Measurements from ENCODE around the gene ILK. TPM values are rescaled to one million over a fixed set of nuclear protein-coding genes. Genes with fewer than 3 reads are reported as not detected.

ILK gene
- total RNA-seq, 2 experiments from 2014 or later: 135 to 138 TPM

DNA sequence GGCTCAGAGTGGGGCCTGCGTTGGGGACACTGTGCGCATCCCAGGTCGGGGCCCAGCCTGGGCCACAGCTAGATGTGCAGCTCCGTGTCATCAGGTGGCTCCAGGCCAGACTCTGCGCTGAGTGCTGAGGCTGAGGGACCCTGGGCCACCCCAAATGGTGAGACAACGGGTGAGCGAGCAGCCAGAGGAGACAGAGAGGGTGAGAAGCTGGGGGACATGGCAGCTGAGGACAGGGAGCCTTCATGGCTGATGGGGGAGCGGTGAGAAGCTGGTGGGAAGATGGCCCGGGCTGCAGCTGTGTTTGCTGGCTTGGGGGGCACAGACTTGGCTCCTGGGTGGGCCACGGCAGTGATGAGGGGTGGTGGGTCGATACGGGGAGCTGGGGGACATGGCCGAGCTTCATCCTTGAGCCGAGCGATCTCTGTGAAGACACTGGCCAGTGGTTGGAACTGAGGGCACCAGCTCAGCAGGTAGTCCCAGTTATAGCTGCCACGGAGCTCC is 18.2 kb downstream of the ILK start:
- DNase-seq: no peak
- CTCF ChIA-PET: interaction anchor here (0.6 to 1.9 kb wide), 4 partner anchors 9 to 1073 kb away, joined by 3 to 7 read pairs (median 4); partner anchors contain the start of gene MRPL17

DNA sequence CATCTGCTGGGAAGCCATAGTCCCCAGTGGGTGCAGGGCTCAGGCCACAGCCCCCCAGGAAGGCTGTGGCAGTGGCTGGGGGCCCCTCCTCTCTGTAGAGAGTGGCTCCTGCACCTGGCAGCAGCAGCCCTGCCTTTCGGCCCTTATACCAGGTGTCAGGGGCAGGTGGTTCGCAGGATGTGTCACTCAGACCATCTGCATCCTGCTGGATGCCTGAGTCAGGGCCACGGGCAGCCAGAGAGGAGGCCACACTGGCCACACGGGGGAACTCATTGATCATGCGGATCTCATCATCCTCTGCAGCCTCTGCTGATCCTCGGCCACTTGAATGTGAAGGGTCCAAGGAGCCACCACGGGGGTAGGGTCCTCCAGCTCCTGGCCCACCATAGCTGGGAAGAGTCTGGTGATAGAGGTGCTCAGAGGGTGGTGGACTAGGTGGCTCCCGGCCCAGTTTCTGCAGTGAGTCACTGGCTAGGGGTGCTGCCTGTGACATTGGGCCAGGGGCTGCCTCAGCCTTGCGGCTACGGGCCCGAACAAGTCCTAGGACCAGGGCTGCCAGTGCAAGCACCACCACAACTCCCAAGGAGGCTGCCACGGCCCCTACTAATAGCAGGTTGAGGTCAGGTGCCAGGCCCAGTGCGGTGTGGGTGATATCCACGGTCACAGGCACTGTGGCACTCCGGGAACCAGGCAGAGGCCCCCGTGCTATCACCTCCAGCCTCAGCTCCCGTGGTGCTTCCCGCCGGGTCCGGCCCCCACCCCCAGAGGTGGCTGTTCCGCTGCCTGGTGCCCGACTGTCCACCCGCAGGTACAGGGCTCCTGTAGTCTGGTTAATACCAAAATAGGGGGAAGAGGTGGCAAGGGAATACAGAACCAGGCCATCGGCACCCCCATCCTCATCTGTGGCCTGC is 18.9 kb downstream of the ILK start:
- H3K36me3 Mint-ChIP-seq (ENCODE audit: low read depth): no peaks in the 10 kb centered on the region
- H3K9me3 Mint-ChIP-seq: no peaks in the 10 kb centered on the region
- no peak overlapping the region for H3K4me3 Mint-ChIP-seq
- no peaks in the 10 kb centered on the region for H3K27me3 Mint-ChIP-seq
- H3K27ac Mint-ChIP-seq: no peak overlapping the region
- POLR2A ChIA-PET: interaction anchor here (1.9 to 6.6 kb wide), 3 partner anchors 11 to 61 kb away, joined by 7 to 108 read pairs (median 19); partner anchors contain the start of genes ILK, MRPL17, RRP8 and TAF10
- peaks cover 12% of the 10 kb centered on the region for H3K4me1 Mint-ChIP-seq
- no peak for DNase-seq
- CTCF ChIA-PET: interaction anchor here (1.0 to 1.9 kb wide), 3 partner anchors 8 to 61 kb away, joined by 3 to 7 read pairs (median 4); partner anchors contain the start of gene MRPL17

More for the DNA sequence above, 18.2 kb downstream of the ILK start:
- Mint-ChIP-seq H3K9me3 (no peaks in the 10 kb centered on the region), H3K4me3 (no peak overlapping the region), H3K4me1 (peaks cover 4% of the 10 kb centered on the region), H3K27ac (no peak overlapping the region), H3K36me3 (ENCODE audit: low read depth) (peaks cover 2% of the 10 kb centered on the region), H3K27me3 (no peaks in the 10 kb centered on the region)
- POLR2A ChIA-PET: interaction anchor here (0.8 to 6.6 kb wide), 5 partner anchors 10 to 67 kb away, joined by 3 to 108 read pairs (median 7); partner anchors contain the start of genes ILK, MRPL17, RRP8 and TAF10

DNA sequence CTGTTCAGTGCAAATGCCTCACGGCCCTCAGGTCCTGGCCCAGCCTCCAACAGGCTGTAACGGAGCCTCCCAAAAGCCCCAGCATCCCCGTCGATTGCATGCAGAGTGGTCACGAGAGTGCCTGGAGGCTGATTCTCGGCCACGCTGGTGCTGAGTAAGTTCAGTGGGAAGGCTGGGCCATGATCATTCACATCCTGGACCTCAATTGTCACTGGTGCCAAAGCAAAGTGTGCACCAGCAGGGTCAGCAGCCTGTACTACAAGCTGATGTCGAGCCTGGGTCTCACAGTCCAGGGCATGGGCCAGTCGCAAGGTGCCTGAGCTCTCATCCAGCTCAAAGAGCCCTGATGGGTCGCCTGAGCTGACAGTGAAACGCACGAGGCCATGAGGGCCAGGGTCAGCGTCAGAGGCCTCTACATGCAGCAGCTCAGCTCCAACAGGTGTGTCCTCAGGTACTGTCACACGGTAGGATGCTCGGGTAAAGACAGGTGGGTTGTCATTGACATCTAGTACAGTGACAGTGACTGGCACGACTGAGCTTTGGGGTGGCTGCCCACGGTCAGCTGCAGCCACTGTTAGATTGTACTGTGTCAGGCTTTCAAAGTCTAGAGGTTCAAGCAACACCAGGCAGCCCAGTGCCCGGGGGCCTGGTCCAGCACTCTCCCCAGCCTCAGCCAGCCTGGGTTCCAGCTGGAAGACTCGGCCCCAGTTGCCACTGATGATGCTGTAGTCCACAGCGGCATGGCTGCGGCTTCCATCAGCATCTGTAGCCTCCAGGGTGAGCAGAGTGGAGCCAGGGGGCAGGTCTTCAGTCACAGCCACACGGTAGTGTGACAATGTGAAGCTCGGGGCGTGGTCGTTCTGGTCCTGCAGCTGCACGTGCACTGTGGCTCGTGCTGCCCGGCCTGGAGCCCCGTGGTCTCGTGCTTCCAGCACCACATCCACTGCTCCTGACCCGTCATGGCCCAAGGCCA is 20.1 kb downstream of the ILK start:
- Mint-ChIP-seq H3K4me3 (no peak overlapping the region), H3K36me3 (ENCODE audit: low read depth) (no peaks in the 10 kb centered on the region), H3K4me1 (peaks cover 20% of the 10 kb centered on the region), H3K9me3 (no peaks in the 10 kb centered on the region), H3K27ac (no peak overlapping the region), H3K27me3 (no peaks in the 10 kb centered on the region)
- no peak for DNase-seq
- ChIA-PET CTCF (interaction anchor here (1.2 kb wide), 1 partner anchor 60 kb away, joined by 4 read pairs; the partner anchor contains the start of gene MRPL17), POLR2A (interaction anchor here (1.0 to 6.6 kb wide), 2 partner anchors 11 to 18 kb away, joined by 5 to 108 read pairs; partner anchors contain the start of genes ILK and RRP8)

DNA sequence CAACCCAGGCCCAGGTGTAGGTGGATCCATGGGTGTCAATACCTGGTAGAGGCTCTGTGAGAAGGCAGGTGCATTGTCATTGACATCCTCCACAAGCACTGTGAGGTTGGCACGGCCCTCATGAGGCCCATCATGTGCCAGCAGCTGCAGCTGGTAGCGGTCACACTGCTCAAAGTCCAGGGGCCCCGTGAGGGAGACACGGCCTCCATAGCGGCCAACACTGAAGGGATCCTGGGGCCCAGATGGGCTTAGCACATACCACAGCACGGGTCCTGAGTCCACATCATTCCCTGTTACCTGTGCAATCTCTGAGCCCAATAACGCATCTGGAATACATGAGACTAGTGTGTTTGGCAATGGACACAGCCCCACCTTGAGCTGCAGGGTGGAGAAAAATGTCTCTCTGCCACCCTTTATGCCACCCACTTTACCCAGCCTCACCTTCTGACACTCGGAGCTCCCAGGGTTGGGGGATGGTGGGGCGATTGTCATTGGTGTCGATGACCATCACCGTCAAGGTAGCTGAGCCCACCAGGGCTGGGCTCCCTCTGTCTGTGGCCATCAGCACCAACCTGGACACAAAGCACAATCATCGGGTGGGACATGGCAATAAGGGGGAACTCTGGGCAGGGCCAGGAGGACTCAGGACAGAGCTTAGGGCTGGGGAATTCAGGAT is 21.7 kb downstream of the ILK start:
- H3K9me3 Mint-ChIP-seq: no peaks in the 10 kb centered on the region

DNA sequence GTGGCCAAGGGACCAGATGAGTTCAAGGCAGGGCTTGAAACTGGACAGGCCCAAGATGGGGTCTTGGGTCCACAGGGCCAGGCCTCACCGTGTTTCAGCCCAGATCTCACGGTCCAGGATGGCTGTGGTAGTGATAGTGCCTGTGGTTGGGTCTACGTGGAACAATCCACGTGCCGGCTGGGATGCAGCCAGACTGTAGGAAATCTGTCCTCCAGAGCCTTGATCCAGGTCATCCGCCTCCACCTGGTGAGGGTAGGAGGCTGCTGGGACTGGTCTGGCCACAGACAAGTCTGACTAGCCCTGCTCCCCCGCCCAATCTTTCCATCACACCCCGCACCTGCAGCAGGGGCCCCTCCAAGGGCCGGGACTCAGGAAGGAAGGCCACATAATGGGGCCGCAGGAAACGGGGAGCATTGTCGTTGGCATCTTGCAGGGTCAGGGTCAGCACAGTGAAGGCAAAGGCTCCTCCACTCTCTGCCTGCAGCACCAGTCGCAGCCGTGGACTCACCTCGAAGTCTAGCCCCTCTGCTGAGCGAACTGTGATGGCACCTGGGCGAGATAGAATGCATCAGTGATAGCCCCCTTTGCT is 22.4 kb downstream of the ILK start:
- CTCF ChIA-PET: no interaction called here
- no peak overlapping the region for H3K27ac Mint-ChIP-seq
- POLR2A ChIA-PET: no interaction called here

More for the DNA sequence above, 21.7 kb downstream of the ILK start:
- Mint-ChIP-seq H3K4me1 (peaks cover 20% of the 10 kb centered on the region), H3K27me3 (no peaks in the 10 kb centered on the region), H3K27ac (no peak overlapping the region), H3K36me3 (ENCODE audit: low read depth) (no peaks in the 10 kb centered on the region), H3K4me3 (no peak overlapping the region)
- POLR2A ChIA-PET: interaction anchor here (0.6 kb wide), 1 partner anchor 12 kb away, joined by 3 read pairs; no protein-coding TSS in a partner anchor
- DNase-seq: no peak
- CTCF ChIA-PET: no interaction called here

DNA sequence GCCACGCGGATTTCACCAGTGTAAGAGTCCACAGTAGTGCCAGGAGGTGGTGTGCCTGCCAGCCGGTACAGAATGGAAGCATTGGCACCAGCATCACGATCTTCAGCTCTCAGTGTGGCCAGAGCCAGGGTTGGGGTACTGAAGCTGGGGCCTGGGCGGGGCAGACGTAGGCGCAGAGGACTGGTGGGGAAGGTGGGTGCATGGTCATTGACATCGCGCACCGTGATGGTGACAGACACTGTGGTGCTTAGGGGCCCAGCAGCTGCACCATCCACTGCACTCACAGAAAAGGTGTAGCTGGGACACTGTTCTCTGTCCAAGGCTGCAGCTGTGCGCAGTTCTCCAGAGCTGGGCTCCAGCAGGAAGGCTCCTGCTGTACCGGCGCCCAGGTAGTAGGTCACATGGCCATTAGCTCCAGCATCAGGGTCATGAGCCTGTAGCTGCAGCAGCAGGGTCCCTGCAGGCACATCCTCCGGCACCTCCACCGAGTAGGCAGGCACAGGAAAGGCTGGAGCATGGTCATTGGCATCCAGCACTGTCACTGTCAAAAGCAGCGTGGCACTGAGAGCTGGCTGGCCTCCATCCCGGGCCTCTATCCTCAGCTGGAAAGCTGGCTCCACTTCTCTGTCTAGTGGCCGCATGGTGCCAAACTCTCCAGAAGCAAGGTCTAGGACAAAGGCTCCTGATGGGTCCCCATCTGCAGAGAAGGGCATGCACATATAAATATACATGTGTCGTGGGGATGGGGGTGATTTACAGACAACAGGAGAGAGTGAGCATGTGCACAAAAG is 23.6 kb downstream of the ILK start:
- no peaks in the 10 kb centered on the region for H3K9me3 Mint-ChIP-seq
- peak overlapping the region; percentile 5 for H3K27ac Mint-ChIP-seq
- H3K4me1 Mint-ChIP-seq: peaks cover 24% of the 10 kb centered on the region
- peak overlapping the region; percentile 40 for H3K4me3 Mint-ChIP-seq
- POLR2A ChIA-PET: interaction anchor here (1.3 to 2.3 kb wide), 5 partner anchors 9 to 56 kb away, joined by 4 to 19 read pairs (median 8); partner anchors contain the start of genes ILK, MRPL17, TAF10 and TPP1
- H3K27me3 Mint-ChIP-seq: no peaks in the 10 kb centered on the region
- CTCF ChIA-PET: interaction anchor here (0.8 to 1.2 kb wide), 3 partner anchors 8 to 40 kb away, joined by 3 to 6 read pairs (median 4); partner anchors contain the start of gene TPP1
- H3K36me3 Mint-ChIP-seq (ENCODE audit: low read depth): no peaks in the 10 kb centered on the region
- no peak for DNase-seq

More for the DNA sequence above, 22.4 kb downstream of the ILK start:
- no peaks in the 10 kb centered on the region for H3K36me3 Mint-ChIP-seq (ENCODE audit: low read depth)
- H3K4me1 Mint-ChIP-seq: peaks cover 20% of the 10 kb centered on the region
- no peak for DNase-seq
- no peak overlapping the region for H3K4me3 Mint-ChIP-seq
- no peaks in the 10 kb centered on the region for H3K27me3 Mint-ChIP-seq
- no peaks in the 10 kb centered on the region for H3K9me3 Mint-ChIP-seq

DNA sequence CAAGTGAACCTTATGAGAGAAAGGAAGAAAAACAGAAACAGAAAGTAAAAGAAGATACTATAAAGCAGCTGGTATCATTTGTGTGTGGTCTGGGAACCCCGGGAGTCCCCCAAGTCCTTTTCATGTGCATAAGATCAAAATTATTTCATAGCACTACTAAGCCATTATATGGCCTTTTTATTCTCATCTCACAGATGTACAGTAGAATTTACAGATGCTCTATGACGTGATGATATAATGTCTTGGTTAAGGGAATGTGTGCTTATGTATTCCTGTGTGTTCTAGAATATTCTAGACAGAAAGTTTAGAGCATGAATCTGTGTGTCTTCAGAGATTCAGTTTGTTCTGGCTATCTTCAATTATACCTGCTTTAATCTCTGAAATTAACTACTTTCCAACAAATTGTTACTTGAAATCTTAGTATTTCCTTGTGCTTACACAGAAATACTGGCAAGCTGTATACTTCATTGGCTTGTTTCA is 24.2 kb downstream of the ILK start:
- ChIA-PET POLR2A (interaction anchor here (1.3 to 2.3 kb wide), 5 partner anchors 9 to 56 kb away, joined by 4 to 19 read pairs (median 8); partner anchors contain the start of genes ILK, MRPL17, TAF10 and TPP1), CTCF (interaction anchor here (0.8 to 1.2 kb wide), 3 partner anchors 9 to 39 kb away, joined by 3 to 6 read pairs (median 4); partner anchors contain the start of gene TPP1)
- peak overlapping the region; percentile 40 for H3K4me3 Mint-ChIP-seq
- H3K4me1 Mint-ChIP-seq: peaks cover 24% of the 10 kb centered on the region
- no peaks in the 10 kb centered on the region for H3K27me3 Mint-ChIP-seq
- no peak for DNase-seq
- H3K36me3 Mint-ChIP-seq (ENCODE audit: low read depth): no peaks in the 10 kb centered on the region
- H3K9me3 Mint-ChIP-seq: no peaks in the 10 kb centered on the region
- peak overlapping the region; percentile 5 for H3K27ac Mint-ChIP-seq

DNA sequence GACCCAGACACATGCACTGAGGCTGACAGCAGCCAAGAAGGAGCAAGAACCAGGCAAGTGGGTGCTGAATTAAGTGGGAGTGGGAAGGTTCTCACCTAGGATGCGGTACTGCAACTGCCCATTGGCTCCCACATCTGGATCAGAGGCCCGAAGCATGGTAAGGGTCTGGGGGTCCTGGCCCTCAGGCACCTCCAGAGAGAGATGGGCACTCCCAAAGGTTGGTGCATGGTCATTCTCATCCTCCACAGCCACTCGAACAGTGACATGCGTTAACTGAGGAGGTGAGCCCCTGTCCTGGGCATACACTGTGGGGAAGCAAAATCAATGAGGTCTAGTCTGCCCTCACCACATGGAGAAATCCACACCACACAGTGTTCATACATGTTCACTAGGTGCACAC is 25.0 kb downstream of the ILK start:
- Mint-ChIP-seq H3K27ac (no peak overlapping the region), H3K4me1 (peaks cover 24% of the 10 kb centered on the region), H3K36me3 (ENCODE audit: low read depth) (no peaks in the 10 kb centered on the region), H3K27me3 (no peaks in the 10 kb centered on the region), H3K4me3 (no peak overlapping the region), H3K9me3 (no peaks in the 10 kb centered on the region)
- ChIA-PET POLR2A (interaction anchor here (2.3 kb wide), 1 partner anchor 10 kb away, joined by 19 read pairs; the partner anchor contains the start of gene TPP1), CTCF (interaction anchor here (1.2 kb wide), 1 partner anchor 9 kb away, joined by 3 read pairs; the partner anchor contains the start of gene TPP1)
- no peak for DNase-seq

DNA sequence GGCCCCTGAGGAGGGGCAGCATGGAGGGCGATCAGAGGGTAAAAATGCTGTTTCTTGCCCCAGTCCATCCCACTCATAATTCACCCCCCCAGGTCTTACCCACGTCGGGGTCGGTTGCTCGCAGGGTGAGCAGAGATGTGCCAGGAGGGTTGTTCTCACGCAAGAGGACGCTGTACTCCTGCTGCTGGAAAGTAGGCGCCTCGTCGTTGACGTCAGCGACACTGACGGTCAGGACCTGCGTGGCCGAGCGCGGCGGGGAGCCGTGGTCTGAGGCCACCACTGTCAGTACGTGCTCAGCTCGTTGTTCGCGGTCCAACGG is 26.0 kb downstream of the ILK start:
- Mint-ChIP-seq H3K27me3 (no peaks in the 10 kb centered on the region), H3K27ac (no peak overlapping the region), H3K4me3 (no peak overlapping the region), H3K36me3 (ENCODE audit: low read depth) (no peaks in the 10 kb centered on the region), H3K4me1 (peaks cover 24% of the 10 kb centered on the region), H3K9me3 (no peaks in the 10 kb centered on the region)
- ChIA-PET CTCF (interaction anchor here (1.2 kb wide), 1 partner anchor 10 kb away, joined by 3 read pairs; the partner anchor contains the start of gene TPP1), POLR2A (no interaction called here)
- no peak for DNase-seq

DNA sequence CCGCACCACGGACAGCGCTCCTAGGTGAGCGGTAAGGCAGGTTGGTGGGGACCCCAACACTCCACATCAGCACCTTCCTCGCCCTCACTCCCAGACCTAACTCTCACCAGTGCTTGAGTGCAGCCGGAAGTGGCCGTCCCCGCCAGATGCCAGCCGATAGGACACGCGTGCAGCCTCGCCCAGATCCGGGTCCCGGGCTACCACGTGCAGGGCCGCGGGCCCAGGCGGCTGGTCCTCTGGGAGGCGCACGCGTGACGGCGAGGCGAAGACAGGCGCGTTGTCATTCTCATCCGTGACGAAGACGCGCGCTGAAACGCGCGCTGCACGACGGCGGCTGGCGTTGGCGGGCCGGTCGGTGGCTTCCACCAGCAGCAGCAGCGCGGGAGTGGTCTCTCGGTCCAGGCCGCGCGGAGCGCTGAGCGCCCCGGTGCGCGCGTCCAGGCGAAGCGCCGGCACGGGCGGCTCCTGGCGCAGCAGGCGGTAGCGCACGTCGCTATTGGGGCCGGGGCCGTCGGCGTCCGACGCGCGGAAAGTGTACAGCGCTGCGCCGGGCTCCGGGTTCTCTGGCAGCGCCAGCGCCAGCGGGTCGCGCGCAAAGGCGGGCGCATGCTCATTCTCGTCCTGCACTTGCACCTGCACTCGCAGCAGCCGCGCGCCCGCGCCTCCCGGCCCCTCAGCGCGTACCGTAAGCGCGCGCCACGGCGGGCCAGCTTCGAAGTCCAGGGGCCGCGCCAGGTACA is 26.5 kb downstream of the ILK start:
- Mint-ChIP-seq H3K9me3 (no peaks in the 10 kb centered on the region), H3K4me1 (peaks cover 24% of the 10 kb centered on the region), H3K27ac (no peak overlapping the region), H3K36me3 (ENCODE audit: low read depth) (no peaks in the 10 kb centered on the region), H3K27me3 (no peaks in the 10 kb centered on the region), H3K4me3 (no peak overlapping the region)
- ChIA-PET POLR2A (no interaction called here), CTCF (interaction anchor here (1.5 kb wide), 1 partner anchor 8 kb away, joined by 4 read pairs; no protein-coding TSS in a partner anchor)
- DNase-seq: no peak
